GM19455 (cell line): ENCODE results near the gene NUP85.
"Not testable (repeated sequence)": the region's sequence is repeated elsewhere in the genome, so short reads cannot be mapped to it uniquely, and the experiment has no call there.

Source experiments
- ATAC-seq: cut with Tn5 transposase; IDR thresholded peaks from one replicate; pipeline ENCODE4 v1.9.1; 2021; ENCODE audit not compliant: unreplicated experiment

NUP85 gene

GRCh38 chr17:75199886-75200618, 5.4 kb upstream of the NUP85 start:
- ATAC-seq: no peak

DNA sequence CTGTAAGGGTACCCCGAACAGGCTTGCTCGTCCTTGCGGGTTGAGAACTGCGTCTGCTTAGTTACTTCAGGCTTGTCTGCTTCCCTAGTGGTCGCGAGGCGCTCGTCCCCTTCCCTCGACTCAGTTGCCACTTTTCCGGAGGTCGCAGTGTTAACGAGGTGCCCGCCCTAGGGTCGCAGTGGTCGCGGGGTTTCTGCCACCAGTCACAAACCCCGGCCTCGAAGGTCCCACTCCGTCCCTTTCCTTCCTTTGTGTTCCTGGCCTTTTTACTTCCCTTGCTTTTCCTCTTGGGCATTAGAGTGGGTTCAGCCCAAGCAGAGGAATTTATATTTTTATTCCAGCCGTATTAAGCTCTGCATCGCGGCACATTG, 299 bp downstream of the NUP85 start:
- no peak for ATAC-seq

DNA sequence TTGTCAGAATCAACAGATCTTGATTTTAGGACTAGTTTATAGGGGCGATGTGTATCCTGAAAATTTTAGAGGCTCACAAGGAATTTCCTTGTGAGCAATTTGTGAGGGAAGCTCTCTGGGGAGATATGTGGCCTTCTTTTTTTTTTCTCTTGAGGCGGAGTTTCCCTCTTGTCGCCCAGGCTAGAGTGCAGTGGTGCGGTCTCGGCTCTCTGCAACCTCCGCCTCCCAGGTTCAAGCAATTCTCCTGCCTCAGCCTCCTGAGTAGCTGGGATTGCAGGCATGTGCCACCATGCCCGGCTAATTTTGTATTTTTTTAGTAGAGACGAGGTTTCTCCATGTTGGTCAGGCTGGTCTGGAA, 1.6 kb downstream of the NUP85 start:
- ATAC-seq: not testable (repeated sequence)

GRCh38 chr17:75207760-75208159, 2.3 kb downstream of the NUP85 start:
- no peak for ATAC-seq

- no peak for ATAC-seq
These were observed 2.7 kb downstream of the NUP85 start for GRCh38 chr17:75208161-75208560.

DNA sequence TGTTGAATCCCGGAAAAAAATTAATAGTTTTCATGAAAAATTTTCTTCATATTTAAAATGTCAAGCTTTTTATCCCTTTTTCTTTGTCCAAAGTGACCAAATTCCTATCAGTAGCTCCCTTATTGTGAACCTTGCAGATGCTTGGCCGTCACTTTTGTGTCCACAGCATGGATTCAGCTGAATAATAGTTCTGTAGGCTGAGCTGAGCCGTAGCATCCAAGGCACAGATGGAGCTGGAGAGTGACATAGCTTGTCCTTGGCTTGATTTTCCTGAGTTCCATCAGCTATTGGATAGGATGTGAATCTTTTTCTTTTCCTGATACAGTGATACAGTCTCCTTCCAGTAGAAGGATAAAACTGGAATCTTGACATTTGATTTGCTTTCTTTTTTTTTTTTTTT, 3.6 kb downstream of the NUP85 start:
- no peak for ATAC-seq

DNA sequence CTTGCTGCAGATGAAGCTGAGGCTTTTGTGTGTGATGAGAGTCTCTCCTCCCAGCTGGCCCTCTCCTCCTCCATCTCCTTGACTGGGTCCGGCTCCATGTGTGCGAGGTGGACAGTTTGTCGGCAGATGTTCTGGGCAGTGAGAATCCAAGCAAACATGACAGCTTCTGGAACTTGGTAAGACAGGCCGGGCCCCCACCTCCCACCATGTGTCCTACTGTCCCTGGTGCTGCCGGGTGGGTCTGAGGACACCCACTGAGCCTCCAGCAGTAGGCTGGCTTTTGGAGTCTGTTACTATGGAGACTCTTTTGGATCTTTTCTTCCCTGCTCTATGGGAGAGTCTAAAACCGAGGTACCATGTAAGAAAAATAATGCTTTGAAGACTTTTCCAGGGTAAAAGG, 12.7 kb downstream of the NUP85 start:
- no peak for ATAC-seq

DNA sequence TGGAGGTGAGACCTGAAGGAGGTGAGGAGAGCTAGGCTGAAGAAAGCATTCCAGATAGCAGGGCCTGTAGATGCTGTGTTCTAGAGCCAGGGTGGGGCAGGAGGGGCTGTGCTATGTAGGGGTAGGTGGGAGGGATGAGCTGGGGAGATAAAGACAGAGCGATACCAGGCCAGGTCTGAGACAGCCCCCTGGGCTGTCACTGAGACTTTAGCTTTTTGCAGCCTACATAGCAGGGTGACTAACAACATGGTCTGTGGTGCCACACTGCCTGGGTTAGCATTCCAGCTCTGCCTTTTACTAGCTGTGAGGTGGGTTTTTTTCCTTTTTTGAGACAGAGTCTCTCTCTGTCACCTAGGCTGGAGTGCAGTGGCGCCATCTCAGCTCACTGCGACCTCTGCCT, 14.3 kb downstream of the NUP85 start:
- ATAC-seq: no peak

- ATAC-seq: no peak
These were observed 19.5 kb downstream of the NUP85 start for GRCh38 chr17:75225016-75225415.

- ATAC-seq: no peak
These were observed 22.2 kb downstream of the NUP85 start for GRCh38 chr17:75227729-75228128.

DNA sequence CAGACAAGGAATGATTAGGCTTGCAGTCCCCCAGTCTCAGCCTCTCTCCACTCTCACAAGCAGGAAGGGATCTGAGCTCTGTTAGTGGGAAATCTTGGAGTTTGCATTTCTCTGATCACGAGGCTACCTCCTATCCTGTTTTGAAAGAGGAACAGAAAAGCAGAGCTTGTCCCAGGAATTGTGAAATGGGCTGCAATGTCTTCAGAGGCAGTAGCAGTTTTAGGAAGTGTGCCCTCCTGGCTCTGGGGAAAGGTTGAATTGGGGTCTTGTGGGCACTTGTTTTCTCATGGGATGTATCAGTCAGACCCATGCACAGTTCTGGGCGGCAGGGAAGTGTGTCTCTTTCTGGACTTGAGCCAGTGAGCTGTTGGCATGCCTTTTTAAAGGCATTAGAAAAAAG, 22.8 kb downstream of the NUP85 start:
- ATAC-seq: no peak

- ATAC-seq: no peak
These were observed 23.4 kb downstream of the NUP85 start for GRCh38 chr17:75228847-75229246.

GRCh38 chr17:75231071-75231470, 25.6 kb downstream of the NUP85 start:
- ATAC-seq: no peak

DNA sequence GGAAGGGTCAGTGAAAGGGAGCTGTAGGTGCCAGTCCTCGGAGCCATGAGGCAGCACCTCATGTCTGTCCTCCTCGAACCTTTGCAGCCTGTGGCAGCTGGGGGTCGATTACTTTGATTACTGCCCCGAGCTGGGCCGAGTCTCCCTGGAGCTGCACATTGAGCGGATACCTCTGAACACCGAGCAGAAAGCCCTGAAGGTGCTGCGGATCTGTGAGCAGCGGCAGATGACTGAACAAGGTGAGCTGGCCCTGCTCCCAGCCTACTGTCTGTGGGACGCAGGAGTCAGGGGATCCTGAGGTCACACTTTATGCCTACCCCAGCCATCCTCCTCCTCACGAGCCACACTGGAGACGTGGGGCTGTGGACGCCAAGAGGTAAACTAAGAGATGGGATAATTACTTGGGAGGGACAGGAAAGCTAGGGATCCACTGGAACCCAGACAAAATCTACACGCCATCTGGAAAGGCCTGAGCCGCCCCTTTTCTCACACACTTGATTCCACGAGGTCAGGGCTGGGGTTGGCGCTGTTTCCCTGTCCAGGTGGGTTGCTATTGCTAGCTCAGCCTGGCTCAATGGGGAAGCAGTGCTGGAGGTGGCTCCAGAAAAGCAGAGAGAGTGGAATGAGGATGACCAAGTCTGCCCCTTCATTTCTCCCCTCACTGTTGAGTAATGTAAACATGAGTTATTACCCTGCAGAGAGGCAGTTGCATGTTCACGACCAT, 26.4 kb downstream of the NUP85 start:
- ATAC-seq: no peak

DNA sequence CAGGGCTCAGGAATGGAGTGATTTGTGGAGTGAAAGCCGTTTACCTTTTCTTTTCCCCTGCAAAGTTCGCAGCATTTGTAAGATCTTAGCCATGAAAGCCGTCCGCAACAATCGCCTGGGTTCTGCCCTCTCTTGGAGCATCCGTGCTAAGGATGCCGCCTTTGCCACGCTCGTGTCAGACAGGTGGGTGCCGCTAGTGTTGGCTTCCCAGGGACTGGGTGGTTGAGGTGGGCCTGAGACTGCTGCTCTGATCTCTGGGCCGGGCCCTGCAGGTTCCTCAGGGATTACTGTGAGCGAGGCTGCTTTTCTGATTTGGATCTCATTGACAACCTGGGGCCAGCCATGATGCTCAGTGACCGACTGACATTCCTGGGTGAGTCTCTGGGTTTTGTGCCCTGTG, 27.3 kb downstream of the NUP85 start:
- ATAC-seq: no peak

GRCh38 chr17:75237100-75238014, 31.9 kb downstream of the NUP85 start:
- ATAC-seq: no peak

DNA sequence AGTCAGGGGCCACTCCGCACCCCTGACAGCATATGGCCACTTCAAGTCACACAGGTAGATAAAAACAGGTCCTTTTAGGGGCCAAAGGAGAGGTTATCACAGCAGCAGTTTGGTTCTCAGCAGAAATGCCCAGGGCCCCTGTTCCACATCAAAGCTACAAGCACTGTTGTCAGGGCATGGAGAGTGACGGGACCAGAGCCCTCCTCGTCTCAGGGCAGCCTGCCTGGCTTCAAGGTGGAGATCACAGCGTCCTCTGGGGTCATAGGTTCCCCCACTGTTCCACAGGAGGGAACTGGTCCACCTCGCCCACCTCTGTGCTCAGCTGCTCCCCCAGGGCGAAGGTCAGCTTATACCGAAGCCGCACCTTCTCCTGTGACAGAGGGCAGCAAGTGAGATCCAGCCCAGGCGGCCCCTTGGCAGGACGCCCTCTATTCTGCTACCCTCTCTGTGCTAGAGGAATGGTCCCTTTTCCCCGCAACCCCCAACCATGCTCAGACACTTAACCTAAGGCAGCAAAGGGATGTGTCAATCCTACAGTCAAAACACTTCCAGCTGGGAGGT, 32.6 kb downstream of the NUP85 start:
- ATAC-seq: no peak

DNA sequence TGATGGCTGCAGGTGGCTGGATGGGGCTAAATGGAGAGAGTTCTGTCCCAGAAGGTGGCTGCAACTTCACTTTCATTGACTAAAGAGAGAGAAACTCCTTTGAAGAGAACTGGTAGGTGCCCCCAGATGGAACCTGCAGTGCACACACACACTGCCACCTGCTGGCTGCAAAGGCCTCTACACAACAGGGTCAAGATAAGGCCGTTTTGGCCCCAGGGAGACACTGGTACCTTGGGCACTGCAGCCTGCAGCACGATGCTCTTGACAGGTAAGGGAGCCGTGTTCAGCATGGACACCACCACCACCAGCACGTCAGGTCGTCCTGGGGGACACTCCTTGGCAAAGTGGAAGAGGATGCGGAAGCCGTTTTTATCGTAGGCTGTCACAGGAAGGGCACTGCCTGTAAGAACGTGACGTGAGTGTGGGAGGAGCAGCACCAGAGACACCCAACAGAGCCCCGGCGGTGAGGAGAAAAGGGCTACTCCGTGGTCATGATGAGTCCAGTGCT, 33.3 kb downstream of the NUP85 start:
- no peak for ATAC-seq

- ATAC-seq: no peak
These were observed 33.7 kb downstream of the NUP85 start for GRCh38 chr17:75239214-75239613.

DNA sequence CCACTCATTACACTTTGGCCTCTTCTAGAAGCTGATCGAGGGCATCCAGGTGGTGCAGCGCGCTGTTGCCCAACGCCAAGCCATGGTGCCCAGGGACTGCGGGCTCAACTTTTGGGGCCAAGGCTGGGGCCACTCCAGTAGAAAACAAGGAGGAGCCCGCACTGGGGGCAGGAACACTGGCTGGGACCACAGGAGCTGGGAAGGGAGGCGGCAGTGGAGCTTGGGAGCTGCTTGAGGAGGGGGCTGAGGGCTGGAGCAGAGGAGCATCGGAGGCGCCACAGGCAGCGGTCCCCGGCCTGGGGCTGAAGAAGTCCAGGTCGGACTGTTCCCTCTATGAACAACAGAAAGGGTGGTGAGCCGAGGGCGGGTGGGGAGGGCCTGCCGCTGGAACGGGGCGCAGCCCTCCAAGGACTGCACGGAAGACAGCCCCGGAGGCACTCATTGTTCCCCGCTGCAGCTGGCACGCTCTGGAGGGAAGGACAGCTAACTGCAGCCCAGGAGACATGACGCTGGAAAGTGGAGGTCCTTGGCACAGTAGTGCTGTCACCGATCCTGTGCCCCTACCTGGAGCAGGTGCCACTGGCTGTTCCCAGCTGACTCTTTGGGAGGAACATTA, 34.4 kb downstream of the NUP85 start:
- no peak for ATAC-seq
